K562 (cell line): Measurements from ENCODE around the gene PARK7. TPM values are rescaled to one million over a fixed set of nuclear protein-coding genes. Genes with fewer than 3 reads are reported as not detected.
A peak's percentile ranks its signal among the peaks of the same experiment; 100 is the strongest.

Experiments used
- ARNT ChIP-seq, 2 experiments: fragments of 450-650 bp; IDR thresholded peaks; 2 replicates each; pipeline ENCODE4 v1.6.1; 2016; ENCODE audit warnings: mild to moderate bottlenecking in 1 of 2
- CREBBP ChIP-seq: IDR thresholded peaks from one replicate; pipeline ENCODE4 v1.6.1; 2012; ENCODE audit warnings: low read depth, mild to moderate bottlenecking, control low read depth, inconsistent platforms, low read length
- HNRNPH1 ChIP-seq: fragments of 200-400 bp; formaldehyde crosslinking; optimal IDR thresholded peaks from 2 replicates; pipeline ENCODE3; 2017; ENCODE audit warnings: low read depth, mild to moderate bottlenecking, low read length, moderate library complexity
- MEIS2 ChIP-seq: fragments of 450-650 bp; IDR thresholded peaks from 2 replicates; pipeline ENCODE4 v1.6.1; 2014; ENCODE audit warnings: mild to moderate bottlenecking; ENCODE audit not compliant: partially characterized antibody
- SMARCB1 ChIP-seq: IDR thresholded peaks from 2 replicates; pipeline ENCODE4 v1.6.1; 2011; ENCODE audit warnings: improper control_type of control experiment, low read depth; ENCODE audit not compliant: insufficient read length
- SREBF1 ChIP-seq: fragments of 150-350 bp; IDR thresholded peaks from 2 replicates; pipeline ENCODE4 v1.6.1; 2014; ENCODE audit warnings: antibody characterized with exemption, low read depth, low read length, borderline replicate concordance
- TAL1 ChIP-seq: fragments of 450-650 bp; IDR thresholded peaks from 2 replicates; pipeline ENCODE4 v1.6.1; 2016; ENCODE audit warnings: mild to moderate bottlenecking
- TRIM28 ChIP-seq: fragments of 450-650 bp; IDR thresholded peaks from 2 replicates; pipeline ENCODE4 v1.6.1; 2017
- YBX1 ChIP-seq: fragments of 450-650 bp; IDR thresholded peaks from 2 replicates; pipeline ENCODE4 v1.7.1; 2016; ENCODE audit warnings: mild to moderate bottlenecking
- ZNF217 ChIP-seq: sonication (generic); formaldehyde crosslinking; IDR thresholded peaks from 2 replicates; pipeline ENCODE4 v1.8.0; 2022; ENCODE audit warnings: mild to moderate bottlenecking, missing genetic modification reagents
- polyA plus RNA-seq, 8 experiments: library from polyadenylated mRNA; depleted of rRNA in 4 of 8; stranded (reverse) in 5 of 8; unstranded in 3 of 8; fragments of >200 nt; fragmentation: Nextera tagmentation in 2 of 8; fragmentation: Illumina TruSeq in 1 of 8; extraction: Ambion mirVana in 2 of 8; extraction: Trizol in 1 of 8; gene quantifications; 2 replicates each; pipeline versions ENCODE4 v1.2.1 to v1.2.3, GENCODE V29; 2011 to 2014; ENCODE audit warnings: inconsistent platforms in 1 of 8, missing spikeins in 1 of 8
- total RNA-seq, 7 experiments: library from RNA; depleted of rRNA in 6 of 7; stranded (reverse); fragments of >200 nt in 6 of 7; fragmentation: Illumina TruSeq in 2 of 7; extraction: Trizol in 2 of 7; gene quantifications; 2 replicates each; pipeline versions ENCODE4 v1.2.1 to v1.2.3, GENCODE V29; 2011 to 2021; ENCODE audit warnings: low replicate concordance in 1 of 7
- TF ChIP-seq, protein P1 (sequence below): fragments of 250-450 bp; sonication (Bioruptor Pico); IDR thresholded peaks from 2 replicates; pipeline ENCODE4 v1.4.0; 2020; ENCODE audit warnings: mild to moderate bottlenecking, moderate library complexity, borderline replicate concordance
- TF ChIP-seq, protein P2 (sequence below): fragments of 450-650 bp; IDR thresholded peaks from 2 replicates; pipeline ENCODE4 v1.6.1; 2018; ENCODE audit warnings: mild to moderate bottlenecking, low read depth; ENCODE audit not compliant: partially characterized antibody
- TF ChIP-seq, protein P3 (sequence below): IDR thresholded peaks from 2 replicates; pipeline ENCODE4 v1.6.1; 2016; ENCODE audit warnings: missing genetic modification characterization, missing compliant biosample characterization

PARK7 gene
- total and polyA plus RNA-seq, 9 of the 15 experiments (the other 6 are each of a cell fraction or from before 2014, with no cell fraction given) = 374 to 1,298 (median 484) TPM

DNA sequence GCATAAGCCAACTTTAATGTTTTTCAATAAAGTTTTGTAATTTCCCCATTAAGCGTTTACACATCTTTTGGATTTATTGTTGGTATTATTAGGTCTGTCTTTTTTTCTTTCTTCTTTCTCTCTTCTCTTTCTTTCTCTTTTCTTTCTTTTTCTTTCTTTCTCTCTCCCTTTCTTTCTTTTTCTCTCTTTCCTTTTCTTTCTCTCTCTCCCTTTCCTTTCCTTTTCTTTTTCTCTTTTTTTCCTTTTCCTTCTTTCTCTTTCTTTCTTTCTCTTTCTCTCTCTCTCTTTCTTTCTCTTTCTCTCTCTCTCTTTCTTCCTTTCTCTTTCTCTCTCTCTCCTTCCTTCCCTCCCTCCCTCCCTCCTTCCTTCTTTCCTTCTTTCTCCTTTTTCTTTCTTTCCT is 33.3 kb downstream of the PARK7 start (continued):
- TF ChIP-seq, protein P1, sequence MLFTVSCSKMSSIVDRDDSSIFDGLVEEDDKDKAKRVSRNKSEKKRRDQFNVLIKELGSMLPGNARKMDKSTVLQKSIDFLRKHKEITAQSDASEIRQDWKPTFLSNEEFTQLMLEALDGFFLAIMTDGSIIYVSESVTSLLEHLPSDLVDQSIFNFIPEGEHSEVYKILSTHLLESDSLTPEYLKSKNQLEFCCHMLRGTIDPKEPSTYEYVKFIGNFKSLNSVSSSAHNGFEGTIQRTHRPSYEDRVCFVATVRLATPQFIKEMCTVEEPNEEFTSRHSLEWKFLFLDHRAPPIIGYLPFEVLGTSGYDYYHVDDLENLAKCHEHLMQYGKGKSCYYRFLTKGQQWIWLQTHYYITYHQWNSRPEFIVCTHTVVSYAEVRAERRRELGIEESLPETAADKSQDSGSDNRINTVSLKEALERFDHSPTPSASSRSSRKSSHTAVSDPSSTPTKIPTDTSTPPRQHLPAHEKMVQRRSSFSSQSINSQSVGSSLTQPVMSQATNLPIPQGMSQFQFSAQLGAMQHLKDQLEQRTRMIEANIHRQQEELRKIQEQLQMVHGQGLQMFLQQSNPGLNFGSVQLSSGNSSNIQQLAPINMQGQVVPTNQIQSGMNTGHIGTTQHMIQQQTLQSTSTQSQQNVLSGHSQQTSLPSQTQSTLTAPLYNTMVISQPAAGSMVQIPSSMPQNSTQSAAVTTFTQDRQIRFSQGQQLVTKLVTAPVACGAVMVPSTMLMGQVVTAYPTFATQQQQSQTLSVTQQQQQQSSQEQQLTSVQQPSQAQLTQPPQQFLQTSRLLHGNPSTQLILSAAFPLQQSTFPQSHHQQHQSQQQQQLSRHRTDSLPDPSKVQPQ = no peak
- TF ChIP-seq, protein P2, sequence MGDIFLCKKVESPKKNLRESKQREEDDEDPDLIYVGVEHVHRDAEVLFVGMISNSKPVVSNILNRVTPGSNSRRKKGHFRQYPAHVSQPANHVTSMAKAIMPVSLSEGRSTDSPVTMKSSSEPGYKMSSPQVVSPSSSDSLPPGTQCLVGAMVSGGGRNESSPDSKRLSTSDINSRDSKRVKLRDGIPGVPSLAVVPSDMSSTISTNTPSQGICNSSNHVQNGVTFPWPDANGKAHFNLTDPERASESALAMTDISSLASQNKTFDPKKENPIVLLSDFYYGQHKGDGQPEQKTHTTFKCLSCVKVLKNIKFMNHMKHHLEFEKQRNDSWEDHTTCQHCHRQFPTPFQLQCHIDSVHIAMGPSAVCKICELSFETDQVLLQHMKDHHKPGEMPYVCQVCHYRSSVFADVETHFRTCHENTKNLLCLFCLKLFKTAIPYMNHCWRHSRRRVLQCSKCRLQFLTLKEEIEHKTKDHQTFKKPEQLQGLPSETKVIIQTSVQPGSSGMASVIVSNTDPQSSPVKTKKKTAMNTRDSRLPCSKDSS = no peak
- no peak for TF ChIP-seq YBX1
- no peak for TF ChIP-seq MEIS2
- TF ChIP-seq SREBF1 = no peak
- no peak for TF ChIP-seq ZNF217 (CRISPR knock-in tag)
- no peak for TF ChIP-seq ARNT (IDR thresholded peaks at IDR 0.05)
- no peak for TF ChIP-seq TAL1
- TF ChIP-seq HNRNPH1 = no peak
- TF ChIP-seq TRIM28 = no peak
- TF ChIP-seq CREBBP = no peak
- TF ChIP-seq SMARCB1 = no peak
- TF ChIP-seq, protein P3, sequence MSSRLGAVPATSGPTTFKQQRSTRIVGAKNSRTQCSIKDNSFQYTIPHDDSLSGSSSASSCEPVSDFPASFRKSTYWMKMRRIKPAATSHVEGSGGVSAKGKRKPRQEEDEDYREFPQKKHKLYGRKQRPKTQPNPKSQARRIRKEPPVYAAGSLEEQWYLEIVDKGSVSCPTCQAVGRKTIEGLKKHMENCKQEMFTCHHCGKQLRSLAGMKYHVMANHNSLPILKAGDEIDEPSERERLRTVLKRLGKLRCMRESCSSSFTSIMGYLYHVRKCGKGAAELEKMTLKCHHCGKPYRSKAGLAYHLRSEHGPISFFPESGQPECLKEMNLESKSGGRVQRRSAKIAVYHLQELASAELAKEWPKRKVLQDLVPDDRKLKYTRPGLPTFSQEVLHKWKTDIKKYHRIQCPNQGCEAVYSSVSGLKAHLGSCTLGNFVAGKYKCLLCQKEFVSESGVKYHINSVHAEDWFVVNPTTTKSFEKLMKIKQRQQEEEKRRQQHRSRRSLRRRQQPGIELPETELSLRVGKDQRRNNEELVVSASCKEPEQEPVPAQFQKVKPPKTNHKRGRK = peak; percentile 96
